GM23248 (cell line): ENCODE data around the gene PHF21A.

ENCODE experiments used
- EZH2 ChIP-seq: fragments of 200-600 bp; sonication (generic); IDR thresholded peaks from 2 replicates; pipeline ENCODE4 v1.6.1; 2018; ENCODE audit warnings: antibody characterized with exemption, mild to moderate bottlenecking; ENCODE audit not compliant: insufficient read depth, poor library complexity, severe bottlenecking
- EZH2phosphoT487 ChIP-seq: fragments of 200-600 bp; sonication (generic); IDR thresholded peaks from 2 replicates; pipeline ENCODE4 v1.6.1; 2018; ENCODE audit warnings: antibody characterized with exemption, moderate library complexity, mild to moderate bottlenecking, low read depth; ENCODE audit not compliant: insufficient read depth

DNA sequence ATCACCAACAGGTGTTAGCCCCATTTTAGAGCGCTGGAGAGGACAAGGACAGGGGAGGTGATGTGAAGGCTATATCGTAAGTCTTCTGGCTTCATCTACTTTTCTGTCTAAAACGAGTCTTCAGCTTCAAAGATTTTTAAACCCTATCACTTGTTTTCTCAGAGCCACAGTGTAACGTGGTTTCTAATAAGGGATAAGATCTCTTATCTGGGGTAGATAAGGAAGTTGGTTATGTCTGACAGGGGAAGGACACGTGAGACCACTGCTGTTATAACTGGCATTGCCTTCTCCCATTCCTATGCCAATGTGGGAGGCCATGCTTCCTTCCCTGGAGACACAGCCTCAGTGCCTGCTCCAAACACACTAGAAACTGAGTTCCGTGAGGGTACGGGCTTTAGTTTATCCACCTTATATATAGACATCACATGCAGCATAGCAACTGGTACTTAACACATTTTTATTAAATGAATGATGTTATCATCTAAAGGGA lies 159.5 kb downstream of the PHF21A start:
- TF ChIP-seq EZH2phosphoT487 (no peak), EZH2 (no peak)
